HG03565 (cell line): Measurements from ENCODE around the gene EIF3A.

ENCODE experiments used
- ATAC-seq: cut with Tn5 transposase; IDR thresholded peaks from one replicate; pipeline ENCODE4 v1.9.1; 2021; ENCODE audit warnings: mild to moderate bottlenecking, moderate library complexity; ENCODE audit not compliant: unreplicated experiment

EIF3A gene

GRCh38 chr10:119022846-119023552 is 57.6 kb downstream of the EIF3A start:
- no peak for ATAC-seq

- no peak for ATAC-seq
Observed at GRCh38 chr10:119020627-119020946, 60.0 kb downstream of the EIF3A start.

- no peak for ATAC-seq
Observed at GRCh38 chr10:119007211-119007574, 73.4 kb downstream of the EIF3A start.

DNA sequence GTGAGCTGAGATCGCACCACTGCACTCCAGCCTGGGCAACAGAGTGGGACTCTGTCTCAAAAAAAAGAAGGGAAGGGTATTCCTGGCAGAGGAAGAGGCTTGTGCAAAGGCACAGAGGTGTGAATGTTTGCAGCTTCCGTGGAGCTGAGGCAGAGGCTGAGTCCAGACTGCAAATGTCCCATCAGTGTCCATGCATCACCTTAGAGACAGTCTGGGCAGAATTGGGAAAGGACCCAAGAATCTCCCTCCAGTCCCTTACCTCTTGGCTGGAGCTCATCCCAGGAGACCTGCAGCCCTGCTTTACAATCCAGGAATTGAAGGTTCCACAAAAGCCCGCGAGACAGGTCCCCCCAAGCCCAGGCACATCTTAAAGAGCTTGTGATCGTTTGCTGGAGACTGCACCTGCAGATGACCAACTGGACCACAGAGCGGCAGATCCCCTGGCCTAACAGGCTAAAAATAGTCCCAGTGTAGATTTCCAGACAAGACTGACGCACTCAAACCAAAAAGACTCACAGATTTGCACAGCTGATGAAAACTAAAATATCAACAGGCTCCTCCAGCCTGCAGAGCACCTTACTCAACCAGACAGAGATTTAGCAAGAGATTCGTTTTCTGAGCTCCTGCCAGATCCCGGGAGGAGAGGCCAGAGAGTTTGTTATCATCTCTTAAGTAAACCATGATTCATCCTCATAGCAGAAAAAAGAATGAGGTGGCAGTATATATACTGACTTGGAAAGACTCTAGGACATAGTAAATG is 74.0 kb downstream of the EIF3A start:
- ATAC-seq: no peak

DNA sequence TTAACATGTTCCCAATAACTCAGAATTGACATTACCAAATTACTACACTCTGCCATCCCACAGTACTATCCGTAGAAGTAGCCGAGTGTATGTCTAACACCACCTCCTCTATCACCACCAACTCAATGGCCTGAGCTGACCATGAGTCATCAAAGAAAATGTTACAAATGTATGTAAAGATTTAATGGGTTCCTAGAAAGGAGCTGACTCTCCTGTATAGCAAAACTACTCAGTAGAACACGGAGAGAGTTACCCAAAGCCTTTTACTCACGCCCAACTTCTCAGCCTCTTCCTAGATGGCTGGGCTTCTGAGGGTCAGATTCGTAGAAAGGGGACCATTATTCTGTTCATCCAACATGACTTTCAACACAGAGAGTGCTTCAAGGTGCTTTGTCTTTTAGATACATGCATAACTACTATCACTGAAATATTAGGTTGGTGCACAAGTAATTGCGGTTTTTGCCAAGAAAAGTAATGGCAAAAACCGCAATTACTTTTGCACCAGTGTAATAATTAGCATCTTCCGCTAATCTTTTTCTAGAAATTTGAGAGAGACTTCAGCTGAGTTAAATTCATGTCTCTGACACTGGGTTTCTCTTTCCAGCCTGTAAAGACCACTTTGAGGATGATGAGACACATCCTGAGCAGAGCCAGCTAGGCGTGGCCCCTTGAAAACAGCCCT is 75.1 kb downstream of the EIF3A start:
- no peak for ATAC-seq

GRCh38 chr10:119003572-119004289 is 76.9 kb downstream of the EIF3A start:
- ATAC-seq: no peak

- ATAC-seq: no peak
Observed at GRCh38 chr10:119001717-119002500, 78.7 kb downstream of the EIF3A start.

GRCh38 chr10:118998183-118998582 is 82.4 kb downstream of the EIF3A start:
- no peak for ATAC-seq

DNA sequence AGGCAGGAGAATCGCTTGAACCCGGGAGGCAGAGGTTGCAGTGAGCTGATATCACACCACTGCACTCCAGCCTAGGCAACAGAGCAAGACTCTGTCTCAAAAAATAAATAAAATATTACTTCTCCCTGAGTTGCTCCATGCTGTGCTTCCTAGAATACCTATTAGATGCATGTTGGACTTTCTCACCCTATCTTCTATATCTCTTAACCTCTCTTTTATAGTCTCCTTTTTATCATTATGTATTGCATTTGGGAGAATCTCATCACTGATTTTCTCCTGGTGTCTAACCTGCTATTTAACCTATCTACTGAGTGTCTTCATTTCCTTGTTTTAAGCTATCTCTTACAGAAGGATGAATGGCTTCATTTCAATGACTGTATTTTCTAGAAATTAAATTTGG is 83.2 kb downstream of the EIF3A start:
- ATAC-seq: no peak

GRCh38 chr10:118995739-118996138 is 84.9 kb downstream of the EIF3A start:
- ATAC-seq: no peak

- ATAC-seq: no peak
Observed at GRCh38 chr10:118994321-118994720, 86.3 kb downstream of the EIF3A start.

- ATAC-seq: no peak
Observed at GRCh38 chr10:118993214-118993613, 87.4 kb downstream of the EIF3A start.

DNA sequence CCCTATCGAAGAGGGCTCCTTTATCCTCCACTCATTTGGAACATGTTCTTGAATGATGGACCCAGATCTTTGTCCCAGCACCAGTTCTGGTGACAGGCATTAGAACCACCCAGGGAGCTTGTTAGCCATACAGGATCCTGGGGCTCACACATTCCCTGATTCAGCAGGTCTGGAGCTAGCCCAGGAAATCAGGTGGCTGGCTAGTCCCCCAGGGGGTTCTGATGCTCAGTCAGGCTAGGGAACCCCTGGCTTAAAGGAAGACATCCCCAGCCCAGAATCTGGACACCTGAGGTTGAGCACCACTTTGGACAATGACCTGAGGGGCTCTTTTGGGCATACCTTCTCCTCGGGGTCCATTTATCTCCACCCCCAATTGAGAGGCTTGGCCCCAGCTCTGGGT is 88.1 kb downstream of the EIF3A start:
- no peak for ATAC-seq

DNA sequence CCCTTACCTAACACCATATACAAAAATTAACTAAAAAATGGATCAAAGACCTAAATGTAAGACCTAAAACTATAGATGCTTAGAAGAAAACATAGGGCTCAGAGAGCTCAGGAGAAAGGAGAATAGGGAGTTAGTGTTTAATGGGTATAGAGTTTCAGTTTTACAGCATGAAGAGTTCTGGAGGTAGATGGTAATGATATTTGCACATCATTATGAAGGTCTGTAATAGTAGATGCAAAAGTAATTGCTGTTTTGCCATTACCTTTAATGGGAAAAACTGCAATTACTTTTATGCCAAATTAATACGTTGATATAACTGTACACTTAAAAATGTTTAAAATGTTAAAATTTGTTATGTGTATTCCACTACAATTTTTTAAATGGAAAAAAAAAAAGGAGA is 90.3 kb downstream of the EIF3A start:
- ATAC-seq: no peak

- ATAC-seq: peak; percentile 88
Observed at GRCh38 chr10:118986815-118987790, 93.5 kb downstream of the EIF3A start.

- no peak for ATAC-seq
Observed at GRCh38 chr10:118985576-118985975, 95.0 kb downstream of the EIF3A start.
